H9 (cell line): ENCODE results near the gene PLLP. TPM values are rescaled to one million over a fixed set of nuclear protein-coding genes. Genes with fewer than 3 reads are reported as not detected.

Experiments used
- DNase-seq: peaks from one replicate; pipeline ENCODE4 v3.0.0-alpha.2; 2017
- H2AFZ ChIP-seq: one replicate; pipeline ENCODE4 v1.6.1; 2013; ENCODE audit warnings: mild to moderate bottlenecking, low read length, control low read depth, moderate library complexity
- H2AK5ac ChIP-seq: 2 replicates; pipeline ENCODE4 v1.6.1; 2013; ENCODE audit warnings: low read length, control low read depth, mixed read lengths; ENCODE audit not compliant: insufficient read length
- H2BK120ac ChIP-seq: one replicate; pipeline ENCODE4 v1.6.1; 2013; ENCODE audit warnings: low read depth, mild to moderate bottlenecking, low read length, control low read depth, inconsistent platforms; ENCODE audit not compliant: poor library complexity, severe bottlenecking
- H2BK12ac ChIP-seq: 2 replicates; pipeline ENCODE4 v1.6.1; 2013; ENCODE audit warnings: low read length, control low read depth, mixed read lengths, low read depth; ENCODE audit not compliant: insufficient read length
- H2BK15ac ChIP-seq: 2 replicates; pipeline ENCODE4 v1.6.1; 2013; ENCODE audit warnings: low read depth, low read length, control low read depth
- H2BK20ac ChIP-seq: one replicate; pipeline ENCODE4 v1.6.1; 2013; ENCODE audit warnings: low read depth, mild to moderate bottlenecking, low read length, control low read depth, inconsistent platforms; ENCODE audit not compliant: poor library complexity, severe bottlenecking
- H2BK5ac ChIP-seq: 2 replicates; pipeline ENCODE4 v1.6.1; 2013; ENCODE audit warnings: low read length, control low read depth, mixed read lengths; ENCODE audit not compliant: insufficient read length
- H3K14ac ChIP-seq: 2 replicates; pipeline ENCODE4 v1.6.1; 2013; ENCODE audit warnings: low read length, control low read depth; ENCODE audit not compliant: insufficient read depth
- H3K18ac ChIP-seq: 2 replicates; pipeline ENCODE4 v1.6.1; 2013; ENCODE audit warnings: low read depth, mild to moderate bottlenecking, mixed read lengths, low read length, control low read depth; ENCODE audit not compliant: insufficient read length
- H3K23ac ChIP-seq: 2 replicates; pipeline ENCODE4 v1.6.1; 2013; ENCODE audit warnings: low read length, control low read depth, mixed read lengths, low read depth; ENCODE audit not compliant: insufficient read length
- H3K23me2 ChIP-seq: 2 replicates; pipeline ENCODE4 v1.6.1; 2013; ENCODE audit warnings: low read depth, mild to moderate bottlenecking, mixed read lengths, low read length, control low read depth; ENCODE audit not compliant: insufficient read length, poor library complexity, severe bottlenecking
- H3K27ac ChIP-seq: 2 replicates; pipeline ENCODE4 v1.5.1; 2013; ENCODE audit warnings: low read length, control low read depth, mixed read lengths, low read depth; ENCODE audit not compliant: insufficient read length
- H3K27me3 ChIP-seq: 2 replicates; pipeline ENCODE4 v1.6.1; 2013; ENCODE audit warnings: low read length, control low read depth, inconsistent platforms; ENCODE audit not compliant: insufficient read depth
- H3K4ac ChIP-seq: 2 replicates; pipeline ENCODE4 v1.6.1; 2013; ENCODE audit warnings: low read depth, mild to moderate bottlenecking, control low read depth, inconsistent platforms, low read length, moderate library complexity
- H3K4me1 ChIP-seq: 2 replicates; pipeline ENCODE4 v1.6.1; 2013; ENCODE audit warnings: low read length, control low read depth, inconsistent platforms; ENCODE audit not compliant: insufficient read depth
- H3K4me2 ChIP-seq: 2 replicates; pipeline ENCODE4 v1.6.1; 2013; ENCODE audit warnings: low read length, control low read depth, mixed read lengths; ENCODE audit not compliant: insufficient read length, insufficient read depth
- H3K56ac ChIP-seq: 2 replicates; pipeline ENCODE4 v1.6.1; 2013; ENCODE audit warnings: low read depth, mild to moderate bottlenecking, mixed read lengths, low read length, control low read depth; ENCODE audit not compliant: insufficient read length
- H3K79me1 ChIP-seq: 2 replicates; pipeline ENCODE4 v1.6.1; 2013; ENCODE audit warnings: low read depth, mild to moderate bottlenecking, moderate library complexity, low read length, control low read depth, inconsistent platforms; ENCODE audit not compliant: insufficient read depth, poor library complexity, severe bottlenecking
- H3K79me2 ChIP-seq: 2 replicates; pipeline ENCODE4 v1.6.1; 2013; ENCODE audit warnings: low read length, control low read depth, inconsistent platforms; ENCODE audit not compliant: insufficient read depth
- H3K9ac ChIP-seq: 2 replicates; pipeline ENCODE4 v1.6.1; 2013; ENCODE audit warnings: low read length, control low read depth, mixed read lengths; ENCODE audit not compliant: insufficient read length; ENCODE audit errors: extremely low read depth
- H3K9me3 ChIP-seq: one replicate; pipeline ENCODE4 v1.6.1; 2013; ENCODE audit warnings: low read depth, low read length, inconsistent platforms; ENCODE audit not compliant: control insufficient read depth
- H3T11ph ChIP-seq: one replicate; pipeline ENCODE4 v1.6.1; 2013; ENCODE audit warnings: mild to moderate bottlenecking, low read length, control low read depth, inconsistent platforms
- H4K20me1 ChIP-seq: one replicate; pipeline ENCODE4 v1.6.1; 2013; ENCODE audit not compliant: control insufficient read depth, insufficient read length, insufficient read depth
- H4K5ac ChIP-seq: 2 replicates; pipeline ENCODE4 v1.6.1; 2013; ENCODE audit warnings: low read depth, mild to moderate bottlenecking, mixed read lengths, low read length, control low read depth; ENCODE audit not compliant: insufficient read length
- H4K8ac ChIP-seq: replicated peaks from 2 replicates; pipeline ENCODE4 v1.6.1; 2013; ENCODE audit warnings: low read length, control low read depth, mixed read lengths, low read depth; ENCODE audit not compliant: insufficient read length
- H4K91ac ChIP-seq: 2 replicates; pipeline ENCODE4 v1.6.1; 2013; ENCODE audit warnings: low read depth, mild to moderate bottlenecking, moderate library complexity, mixed read lengths, low read length, control low read depth; ENCODE audit not compliant: insufficient read length
- H3K27ac Mint-ChIP-seq, 3 experiments: 2 replicates in 2 of 3; 3 replicates in 1 of 3; pipeline ENCODE4 v1.8.0; 2020 to 2021; ENCODE audit warnings: mixed read lengths in 3 of 3, mild to moderate bottlenecking in 1 of 3, moderate library complexity in 1 of 3
- H3K27me3 Mint-ChIP-seq: 2 replicates; pipeline ENCODE4 v1.8.0; 2021; ENCODE audit warnings: low read depth, mild to moderate bottlenecking, moderate library complexity, mixed read lengths
- H3K36me3 Mint-ChIP-seq, 3 experiments: 2 replicates in 2 of 3; 3 replicates in 1 of 3; pipeline ENCODE4 v1.8.0; 2020 to 2021; ENCODE audit warnings: low read depth in 3 of 3, mixed read lengths in 3 of 3; ENCODE audit not compliant: insufficient read depth in 1 of 3
- H3K4me1 Mint-ChIP-seq, 2 experiments: 2 replicates each; pipeline ENCODE4 v1.8.0; 2020; ENCODE audit warnings: mixed read lengths in 2 of 2
- H3K4me3 Mint-ChIP-seq, 2 experiments: 2 replicates in 1 of 2; 3 replicates in 1 of 2; pipeline ENCODE4 v1.8.0; 2020 to 2021; ENCODE audit warnings: mild to moderate bottlenecking in 2 of 2, mixed read lengths in 2 of 2, moderate library complexity in 1 of 2
- H3K9me3 Mint-ChIP-seq, 2 experiments: 2 replicates in 1 of 2; 3 replicates in 1 of 2; pipeline ENCODE4 v1.8.0; 2020; ENCODE audit warnings: mild to moderate bottlenecking in 2 of 2, mixed read lengths in 2 of 2, moderate library complexity in 1 of 2
- CTCF ChIP-seq: fragments of 200-600 bp; sonication (generic); conservative IDR thresholded peaks from 3 replicates; pipeline ENCODE4 v1.8.0; 2021; ENCODE audit warnings: antibody characterized with exemption, mild to moderate bottlenecking
- WGBS: extraction: QIAGEN DNeasy Blood & Tissue Kit; methylation state at CpG from one replicate; pipeline ENCODE4 v1.1.7; 2013; ENCODE audit warnings: missing lambda C conversion rate, low lambda C conversion rate, mixed read lengths; ENCODE audit not compliant: insufficient read length; ENCODE audit errors: extremely low coverage; 5-methylcytosine and 5-hydroxymethylcytosine counted together
- total RNA-seq: library from RNA; stranded (reverse); gene quantifications from 2 replicates; pipeline ENCODE4 v1.2.1, GENCODE V29; 2021

Gene PLLP
- total RNA-seq, 1 experiment from 2014 or later, result 1.8 TPM

- no peak for DNase-seq
- Mint-ChIP-seq H3K9me3 (no peaks in the 10 kb centered on the region), H3K4me3 (no peak overlapping the region), H3K27me3 (no peaks in the 10 kb centered on the region), H3K36me3 (peaks cover 39 to 77% (median 58%) of the 10 kb centered on the region in 3 experiments), H3K4me1 (no peaks in the 10 kb centered on the region), H3K27ac (no peak overlapping the region)
- Histone ChIP-seq H2BK15ac (no peak overlapping the region), H3K18ac (no peak overlapping the region), H3K23ac (no peak overlapping the region), H3T11ph (no peak overlapping the region), H3K9me3 (no peaks in the 10 kb centered on the region), H4K20me1 (no peaks in the 10 kb centered on the region), H4K8ac (no peak overlapping the region), H3K4me2 (no peak overlapping the region), H3K79me2 (no peaks in the 10 kb centered on the region), H3K27me3 (no peaks in the 10 kb centered on the region; the same call in 1 of the 2 replicates), H4K91ac (no peak overlapping the region), H3K4ac (no peak overlapping the region), H3K27ac (no peak overlapping the region), H2BK5ac (no peak overlapping the region), H2BK20ac (no peak overlapping the region), H4K5ac (no peak overlapping the region), H2BK120ac (no peak overlapping the region), H3K79me1 (no peaks in the 10 kb centered on the region), H3K9ac (no peak overlapping the region), H3K4me1 (no peaks in the 10 kb centered on the region), H3K23me2 (no peaks in the 10 kb centered on the region), H3K14ac (no peak overlapping the region), H2AFZ (no peak overlapping the region), H2AK5ac (no peak overlapping the region), H2BK12ac (no peak overlapping the region), H3K56ac (no peak overlapping the region)
- no peak for TF ChIP-seq CTCF
- no CpG with 5 or more reads among the region's 1 CpG for WGBS
Observed at GRCh38 chr16:57213462-57213861, 71.0 kb downstream of the PLLP start.
